Liver (tissue), 9 donors: ENCODE data around the gene SWAP70. TPM values are rescaled to one million over a fixed set of nuclear protein-coding genes. Genes with fewer than 3 reads are reported as not detected.

Experiments
- DNase-seq: peaks from one replicate; pipeline ENCODE4 v3.0.0-alpha.2; 2017; ENCODE audit warnings: low spot score
- H3K27ac ChIP-seq, 2 donors: one replicate each; pipeline ENCODE4 v1.7.0; 2013; ENCODE audit warnings: inconsistent platforms in 2 of 2, low read length in 2 of 2, control low read depth in 1 of 2, low read depth in 1 of 2, mild to moderate bottlenecking in 1 of 2
- H3K27me3 ChIP-seq, 4 donors: one replicate each; pipeline versions ENCODE4 v1.6.1 to v1.7.0; 2013; ENCODE audit warnings: low read length in 3 of 4, inconsistent platforms in 1 of 4, mild to moderate bottlenecking in 1 of 4, moderate library complexity in 1 of 4; ENCODE audit not compliant: control insufficient read depth in 4 of 4, insufficient read depth in 4 of 4
- H3K36me3 ChIP-seq, 4 donors: one replicate each; pipeline versions ENCODE4 v1.6.1 to v1.7.0; 2013; ENCODE audit warnings: low read length in 3 of 4, mild to moderate bottlenecking in 3 of 4, low read depth in 1 of 4, moderate library complexity in 1 of 4; ENCODE audit not compliant: control insufficient read depth in 4 of 4, insufficient read depth in 3 of 4
- H3K4me1 ChIP-seq, 4 donors: one replicate each; pipeline versions ENCODE4 v1.6.1 to v1.7.0; 2013; ENCODE audit warnings: low read length in 3 of 4, mild to moderate bottlenecking in 3 of 4, moderate library complexity in 1 of 4; ENCODE audit not compliant: control insufficient read depth in 4 of 4, insufficient read depth in 4 of 4
- H3K4me3 ChIP-seq, 3 donors: one replicate each; pipeline versions ENCODE4 v1.6.1 to v1.7.0; 2013; ENCODE audit warnings: low read length in 3 of 3, control low read depth in 1 of 3, low read depth in 1 of 3, mild to moderate bottlenecking in 1 of 3
- H3K9ac ChIP-seq, 2 donors: one replicate each; pipeline ENCODE4 v1.7.0; 2013; ENCODE audit warnings: low read length in 2 of 2, mild to moderate bottlenecking in 2 of 2, moderate library complexity in 2 of 2, control low read depth in 1 of 2, low read depth in 1 of 2
- H3K9me3 ChIP-seq, 4 donors: one replicate each; pipeline versions ENCODE4 v1.6.1 to v1.7.0; 2013; ENCODE audit warnings: low read length in 3 of 4; ENCODE audit not compliant: control insufficient read depth in 4 of 4
- EGR1 ChIP-seq, 2 donors: IDR thresholded peaks; 2 replicates each; pipeline ENCODE4 v1.6.1; 2016 to 2018; ENCODE audit warnings: antibody characterized with exemption in 2 of 2, low read depth in 2 of 2
- FOXA1 ChIP-seq: IDR thresholded peaks from 2 replicates; pipeline ENCODE4 v1.6.1; 2016; ENCODE audit warnings: antibody characterized with exemption
- FOXA2 ChIP-seq: IDR thresholded peaks from 2 replicates; pipeline ENCODE4 v1.6.1; 2016; ENCODE audit warnings: antibody characterized with exemption
- GABPA ChIP-seq, 2 donors: IDR thresholded peaks in 1 of 2; conservative IDR thresholded peaks in 1 of 2; 2 replicates each; pipeline ENCODE4 v1.6.1; 2016; ENCODE audit warnings: antibody characterized with exemption in 2 of 2, mild to moderate bottlenecking in 1 of 2, moderate library complexity in 1 of 2
- HNF4A ChIP-seq, 2 donors: conservative IDR thresholded peaks; 2 replicates each; pipeline ENCODE4 v1.6.1; 2016; ENCODE audit warnings: antibody characterized with exemption in 2 of 2, mild to moderate bottlenecking in 2 of 2
- HNF4G ChIP-seq: IDR thresholded peaks from 2 replicates; pipeline ENCODE4 v1.6.1; 2016; ENCODE audit warnings: antibody characterized with exemption
- JUND ChIP-seq, 2 donors: IDR thresholded peaks; 2 replicates each; pipeline ENCODE4 v1.6.1; 2016; ENCODE audit warnings: antibody characterized with exemption in 2 of 2
- NR2F2 ChIP-seq: IDR thresholded peaks from 2 replicates; pipeline ENCODE4 v1.6.1; 2016; ENCODE audit warnings: antibody characterized with exemption
- REST ChIP-seq: IDR thresholded peaks from 2 replicates; pipeline ENCODE4 v1.6.1; 2016; ENCODE audit warnings: antibody characterized with exemption, mild to moderate bottlenecking
- RXRA ChIP-seq, 2 donors: IDR thresholded peaks; 2 replicates each; pipeline ENCODE4 v1.6.1; 2017 to 2018; ENCODE audit warnings: antibody characterized with exemption in 2 of 2, mild to moderate bottlenecking in 1 of 2
- SP1 ChIP-seq: IDR thresholded peaks from 2 replicates; pipeline ENCODE4 v1.6.1; 2018; ENCODE audit warnings: antibody characterized with exemption, mild to moderate bottlenecking
- TAF1 ChIP-seq: conservative IDR thresholded peaks from 2 replicates; pipeline ENCODE4 v1.6.1; 2016; ENCODE audit warnings: antibody characterized with exemption, mild to moderate bottlenecking
- YY1 ChIP-seq: IDR thresholded peaks from 2 replicates; pipeline ENCODE4 v1.6.1; 2016; ENCODE audit warnings: antibody characterized with exemption, mild to moderate bottlenecking
- ZBTB33 ChIP-seq: IDR thresholded peaks from 2 replicates; pipeline ENCODE4 v1.6.1; 2016; ENCODE audit warnings: antibody characterized with exemption
- WGBS: extraction: QIAGEN DNeasy Blood & Tissue Kit; methylation state at CpG from one replicate; pipeline ENCODE4 v1.1.7; 2013; 5-methylcytosine and 5-hydroxymethylcytosine counted together
- polyA plus RNA-seq, 2 donors: library from polyadenylated mRNA; stranded (reverse) in 1 of 2; unstranded in 1 of 2; fragments of 200-250 nt in 1 of 2; fragments of >200 nt in 1 of 2; fragmentation: Nextera tagmentation in 1 of 2; extraction: Ambion mirVana in 1 of 2; gene quantifications; one replicate each; pipeline versions ENCODE4 v1.2.1 to v1.2.3, GENCODE V29; 2013 to 2015
- total RNA-seq, 2 donors: library from RNA; depleted of rRNA; stranded (reverse); fragments of >200 nt; gene quantifications; one replicate each; pipeline ENCODE4 v1.2.3, GENCODE V29; 2014
- TF ChIP-seq, protein P1 (sequence below): fragments of 150-350 bp; IDR thresholded peaks from 2 replicates; pipeline ENCODE4 v1.5.1; 2017; ENCODE audit warnings: improper control_type of control experiment, low read depth, low read length; ENCODE audit not compliant: missing input control
- donor health status: healthy.
- donor health status: healthy.
- donor health status: healthy.
- donor health status: healthy.
- donor health status: healthy.

Gene SWAP70
- total and polyA plus RNA-seq, 4 donors: 4.0 to 8.4 (median 5.8) TPM

DNA sequence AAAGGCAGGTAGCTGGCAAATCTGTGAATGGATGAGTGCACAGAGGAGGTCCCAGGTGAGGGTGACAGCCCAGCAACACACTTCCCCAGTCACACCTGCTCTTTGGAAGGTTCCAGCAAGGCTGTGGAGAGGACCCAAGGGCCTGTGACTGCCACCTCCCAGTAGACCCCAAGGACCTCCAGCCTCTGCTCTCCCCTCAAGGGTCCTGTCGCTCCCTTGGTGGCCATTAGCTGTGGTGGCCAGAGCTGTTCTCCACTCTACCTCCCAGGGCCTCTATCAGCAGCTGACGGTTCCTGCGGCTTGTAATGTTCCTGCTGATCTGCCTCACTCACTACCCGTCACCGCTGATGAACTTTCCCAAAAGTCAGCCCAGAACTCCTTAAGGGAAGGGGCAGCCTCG is 93.0 kb downstream of the SWAP70 start:
- WGBS: 98% methylated on average over 6 of the region's 6 CpGs

More for the DNA sequence above, 93.0 kb downstream of the SWAP70 start:
- TF ChIP-seq RXRA (IDR thresholded peaks at IDR 0.05): no peak
- TF ChIP-seq REST: no peak
- no peak for TF ChIP-seq HNF4A (conservative IDR thresholded peaks at IDR 0.05)
- TF ChIP-seq, protein P1, sequence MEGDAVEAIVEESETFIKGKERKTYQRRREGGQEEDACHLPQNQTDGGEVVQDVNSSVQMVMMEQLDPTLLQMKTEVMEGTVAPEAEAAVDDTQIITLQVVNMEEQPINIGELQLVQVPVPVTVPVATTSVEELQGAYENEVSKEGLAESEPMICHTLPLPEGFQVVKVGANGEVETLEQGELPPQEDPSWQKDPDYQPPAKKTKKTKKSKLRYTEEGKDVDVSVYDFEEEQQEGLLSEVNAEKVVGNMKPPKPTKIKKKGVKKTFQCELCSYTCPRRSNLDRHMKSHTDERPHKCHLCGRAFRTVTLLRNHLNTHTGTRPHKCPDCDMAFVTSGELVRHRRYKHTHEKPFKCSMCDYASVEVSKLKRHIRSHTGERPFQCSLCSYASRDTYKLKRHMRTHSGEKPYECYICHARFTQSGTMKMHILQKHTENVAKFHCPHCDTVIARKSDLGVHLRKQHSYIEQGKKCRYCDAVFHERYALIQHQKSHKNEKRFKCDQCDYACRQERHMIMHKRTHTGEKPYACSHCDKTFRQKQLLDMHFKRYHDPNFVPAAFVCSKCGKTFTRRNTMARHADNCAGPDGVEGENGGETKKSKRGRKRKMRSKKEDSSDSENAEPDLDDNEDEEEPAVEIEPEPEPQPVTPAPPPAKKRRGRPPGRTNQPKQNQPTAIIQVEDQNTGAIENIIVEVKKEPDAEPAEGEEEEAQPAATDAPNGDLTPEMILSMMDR: no peak
- TF ChIP-seq ZBTB33: no peak
- no peak for TF ChIP-seq YY1
- no peak for TF ChIP-seq FOXA1
- TF ChIP-seq TAF1: no peak
- no peak for TF ChIP-seq NR2F2
- TF ChIP-seq JUND (IDR thresholded peaks at IDR 0.05): no peak
- TF ChIP-seq EGR1 (IDR thresholded peaks at IDR 0.05; ENCODE audit: low read depth in 2 of 2): no peak
- no peak for TF ChIP-seq HNF4G
- TF ChIP-seq FOXA2: no peak
- TF ChIP-seq SP1: no peak
- TF ChIP-seq GABPA (IDR thresholded peaks at IDR 0.05 in 1 of 2, conservative IDR thresholded peaks at IDR 0.05 in 1 of 2): no peak
- no peaks in the 10 kb centered on the region for H3K9me3 ChIP-seq
- H3K4me1 ChIP-seq: peaks cover 0 to 12% (median 6%) of the 10 kb centered on the region in 4 donors
- H3K27me3 ChIP-seq: no peaks in the 10 kb centered on the region
- H3K36me3 ChIP-seq: no peaks in the 10 kb centered on the region
- no peak overlapping the region for H3K9ac ChIP-seq
- no peak overlapping the region for H3K4me3 ChIP-seq
- no peak overlapping the region for H3K27ac ChIP-seq
- DNase-seq: no peak
